H9 (cell line): Measurements from ENCODE around the gene EML1. TPM values are rescaled to one million over a fixed set of nuclear protein-coding genes. Genes with fewer than 3 reads are reported as not detected.

Experiments used
- DNase-seq: peaks from one replicate; pipeline ENCODE4 v3.0.0-alpha.2; 2017
- H2AFZ ChIP-seq: one replicate; pipeline ENCODE4 v1.6.1; 2013; ENCODE audit warnings: mild to moderate bottlenecking, low read length, control low read depth, moderate library complexity
- H2AK5ac ChIP-seq: 2 replicates; pipeline ENCODE4 v1.6.1; 2013; ENCODE audit warnings: low read length, control low read depth, mixed read lengths; ENCODE audit not compliant: insufficient read length
- H2BK120ac ChIP-seq: one replicate; pipeline ENCODE4 v1.6.1; 2013; ENCODE audit warnings: low read depth, mild to moderate bottlenecking, low read length, control low read depth, inconsistent platforms; ENCODE audit not compliant: poor library complexity, severe bottlenecking
- H2BK12ac ChIP-seq: 2 replicates; pipeline ENCODE4 v1.6.1; 2013; ENCODE audit warnings: low read length, control low read depth, mixed read lengths, low read depth; ENCODE audit not compliant: insufficient read length
- H2BK15ac ChIP-seq: 2 replicates; pipeline ENCODE4 v1.6.1; 2013; ENCODE audit warnings: low read depth, low read length, control low read depth
- H2BK20ac ChIP-seq: one replicate; pipeline ENCODE4 v1.6.1; 2013; ENCODE audit warnings: low read depth, mild to moderate bottlenecking, low read length, control low read depth, inconsistent platforms; ENCODE audit not compliant: poor library complexity, severe bottlenecking
- H2BK5ac ChIP-seq: 2 replicates; pipeline ENCODE4 v1.6.1; 2013; ENCODE audit warnings: low read length, control low read depth, mixed read lengths; ENCODE audit not compliant: insufficient read length
- H3K14ac ChIP-seq: 2 replicates; pipeline ENCODE4 v1.6.1; 2013; ENCODE audit warnings: low read length, control low read depth; ENCODE audit not compliant: insufficient read depth
- H3K18ac ChIP-seq: 2 replicates; pipeline ENCODE4 v1.6.1; 2013; ENCODE audit warnings: low read depth, mild to moderate bottlenecking, mixed read lengths, low read length, control low read depth; ENCODE audit not compliant: insufficient read length
- H3K23ac ChIP-seq: 2 replicates; pipeline ENCODE4 v1.6.1; 2013; ENCODE audit warnings: low read length, control low read depth, mixed read lengths, low read depth; ENCODE audit not compliant: insufficient read length
- H3K23me2 ChIP-seq: 2 replicates; pipeline ENCODE4 v1.6.1; 2013; ENCODE audit warnings: low read depth, mild to moderate bottlenecking, mixed read lengths, low read length, control low read depth; ENCODE audit not compliant: insufficient read length, poor library complexity, severe bottlenecking
- H3K27ac ChIP-seq: 2 replicates; pipeline ENCODE4 v1.5.1; 2013; ENCODE audit warnings: low read length, control low read depth, mixed read lengths, low read depth; ENCODE audit not compliant: insufficient read length
- H3K27me3 ChIP-seq: 2 replicates; pipeline ENCODE4 v1.6.1; 2013; ENCODE audit warnings: low read length, control low read depth, inconsistent platforms; ENCODE audit not compliant: insufficient read depth
- H3K4ac ChIP-seq: 2 replicates; pipeline ENCODE4 v1.6.1; 2013; ENCODE audit warnings: low read depth, mild to moderate bottlenecking, control low read depth, inconsistent platforms, low read length, moderate library complexity
- H3K4me1 ChIP-seq: 2 replicates; pipeline ENCODE4 v1.6.1; 2013; ENCODE audit warnings: low read length, control low read depth, inconsistent platforms; ENCODE audit not compliant: insufficient read depth
- H3K4me2 ChIP-seq: 2 replicates; pipeline ENCODE4 v1.6.1; 2013; ENCODE audit warnings: low read length, control low read depth, mixed read lengths; ENCODE audit not compliant: insufficient read length, insufficient read depth
- H3K56ac ChIP-seq: 2 replicates; pipeline ENCODE4 v1.6.1; 2013; ENCODE audit warnings: low read depth, mild to moderate bottlenecking, mixed read lengths, low read length, control low read depth; ENCODE audit not compliant: insufficient read length
- H3K79me1 ChIP-seq: 2 replicates; pipeline ENCODE4 v1.6.1; 2013; ENCODE audit warnings: low read depth, mild to moderate bottlenecking, moderate library complexity, low read length, control low read depth, inconsistent platforms; ENCODE audit not compliant: insufficient read depth, poor library complexity, severe bottlenecking
- H3K79me2 ChIP-seq: 2 replicates; pipeline ENCODE4 v1.6.1; 2013; ENCODE audit warnings: low read length, control low read depth, inconsistent platforms; ENCODE audit not compliant: insufficient read depth
- H3K9ac ChIP-seq: 2 replicates; pipeline ENCODE4 v1.6.1; 2013; ENCODE audit warnings: low read length, control low read depth, mixed read lengths; ENCODE audit not compliant: insufficient read length; ENCODE audit errors: extremely low read depth
- H3K9me3 ChIP-seq: one replicate; pipeline ENCODE4 v1.6.1; 2013; ENCODE audit warnings: low read depth, low read length, inconsistent platforms; ENCODE audit not compliant: control insufficient read depth
- H3T11ph ChIP-seq: one replicate; pipeline ENCODE4 v1.6.1; 2013; ENCODE audit warnings: mild to moderate bottlenecking, low read length, control low read depth, inconsistent platforms
- H4K20me1 ChIP-seq: one replicate; pipeline ENCODE4 v1.6.1; 2013; ENCODE audit not compliant: control insufficient read depth, insufficient read length, insufficient read depth
- H4K5ac ChIP-seq: 2 replicates; pipeline ENCODE4 v1.6.1; 2013; ENCODE audit warnings: low read depth, mild to moderate bottlenecking, mixed read lengths, low read length, control low read depth; ENCODE audit not compliant: insufficient read length
- H4K8ac ChIP-seq: replicated peaks from 2 replicates; pipeline ENCODE4 v1.6.1; 2013; ENCODE audit warnings: low read length, control low read depth, mixed read lengths, low read depth; ENCODE audit not compliant: insufficient read length
- H4K91ac ChIP-seq: 2 replicates; pipeline ENCODE4 v1.6.1; 2013; ENCODE audit warnings: low read depth, mild to moderate bottlenecking, moderate library complexity, mixed read lengths, low read length, control low read depth; ENCODE audit not compliant: insufficient read length
- H3K27ac Mint-ChIP-seq, 3 experiments: 2 replicates in 2 of 3; 3 replicates in 1 of 3; pipeline ENCODE4 v1.8.0; 2020 to 2021; ENCODE audit warnings: mixed read lengths in 3 of 3, mild to moderate bottlenecking in 1 of 3, moderate library complexity in 1 of 3
- H3K27me3 Mint-ChIP-seq: 2 replicates; pipeline ENCODE4 v1.8.0; 2021; ENCODE audit warnings: low read depth, mild to moderate bottlenecking, moderate library complexity, mixed read lengths
- H3K36me3 Mint-ChIP-seq, 3 experiments: 2 replicates in 2 of 3; 3 replicates in 1 of 3; pipeline ENCODE4 v1.8.0; 2020 to 2021; ENCODE audit warnings: low read depth in 3 of 3, mixed read lengths in 3 of 3; ENCODE audit not compliant: insufficient read depth in 1 of 3
- H3K4me1 Mint-ChIP-seq, 2 experiments: 2 replicates each; pipeline ENCODE4 v1.8.0; 2020; ENCODE audit warnings: mixed read lengths in 2 of 2
- H3K4me3 Mint-ChIP-seq, 2 experiments: 2 replicates in 1 of 2; 3 replicates in 1 of 2; pipeline ENCODE4 v1.8.0; 2020 to 2021; ENCODE audit warnings: mild to moderate bottlenecking in 2 of 2, mixed read lengths in 2 of 2, moderate library complexity in 1 of 2
- H3K9me3 Mint-ChIP-seq, 2 experiments: 2 replicates in 1 of 2; 3 replicates in 1 of 2; pipeline ENCODE4 v1.8.0; 2020; ENCODE audit warnings: mild to moderate bottlenecking in 2 of 2, mixed read lengths in 2 of 2, moderate library complexity in 1 of 2
- WGBS: extraction: QIAGEN DNeasy Blood & Tissue Kit; methylation state at CpG from one replicate; pipeline ENCODE4 v1.1.7; 2013; ENCODE audit warnings: missing lambda C conversion rate, low lambda C conversion rate, mixed read lengths; ENCODE audit not compliant: insufficient read length; ENCODE audit errors: extremely low coverage; 5-methylcytosine and 5-hydroxymethylcytosine counted together
- total RNA-seq: library from RNA; stranded (reverse); gene quantifications from 2 replicates; pipeline ENCODE4 v1.2.1, GENCODE V29; 2021
- TF ChIP-seq, protein P1 (sequence below): fragments of 200-600 bp; sonication (generic); conservative IDR thresholded peaks from 3 replicates; pipeline ENCODE4 v1.8.0; 2021; ENCODE audit warnings: antibody characterized with exemption, mild to moderate bottlenecking

Gene EML1
- total RNA-seq, 1 experiment from 2014 or later = 16.7 TPM

DNA sequence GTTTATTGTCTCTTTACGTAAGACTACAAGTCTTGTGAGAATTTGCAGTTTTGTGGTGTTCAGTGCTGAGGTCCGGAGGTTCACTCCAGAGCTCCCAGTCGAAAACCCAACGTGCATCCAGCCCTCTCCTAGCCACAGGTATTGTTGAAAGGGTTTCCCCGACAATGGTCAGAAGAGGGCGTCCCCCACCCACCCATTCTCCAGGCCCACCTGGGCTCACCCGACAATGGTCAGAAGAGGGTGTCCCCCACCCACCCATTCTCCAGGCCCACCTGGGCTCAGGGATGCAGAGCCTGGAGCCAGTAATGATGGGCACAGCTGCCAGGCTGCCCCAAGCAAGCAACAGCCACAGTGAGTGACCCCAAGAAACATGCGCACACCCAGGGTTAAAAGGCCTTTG is 145.2 kb downstream of the EML1 start:
- Histone ChIP-seq H2BK15ac (no peak overlapping the region), H4K5ac (no peak overlapping the region), H4K8ac (no peak overlapping the region), H3K9me3 (no peaks in the 10 kb centered on the region), H3K18ac (no peak overlapping the region), H3K56ac (no peak overlapping the region), H3K23ac (no peak overlapping the region), H3K4ac (no peak overlapping the region), H3K27ac (no peak overlapping the region), H2BK20ac (no peak overlapping the region), H2BK12ac (no peak overlapping the region), H3K23me2 (no peaks in the 10 kb centered on the region), H2AK5ac (no peak overlapping the region), H3K79me1 (no peaks in the 10 kb centered on the region), H3K14ac (no peak overlapping the region; the same call in 1 of the 2 replicates), H2BK120ac (no peak overlapping the region), H4K91ac (no peak overlapping the region), H3K9ac (no peak overlapping the region), H2BK5ac (no peak overlapping the region), H3K79me2 (no peaks in the 10 kb centered on the region), H4K20me1 (no peaks in the 10 kb centered on the region), H2AFZ (no peak overlapping the region), H3T11ph (no peak overlapping the region), H3K27me3 (no peaks in the 10 kb centered on the region), H3K4me1 (no peaks in the 10 kb centered on the region), H3K4me2 (no peak overlapping the region)
- no peak for DNase-seq
- Mint-ChIP-seq H3K27ac (no peak overlapping the region; a peak in 1 of 7 replicates), H3K4me3 (no peak overlapping the region), H3K9me3 (no peaks in the 10 kb centered on the region), H3K4me1 (peaks cover 8 to 13% of the 10 kb centered on the region in 2 experiments; a peak in 3 of 4 replicates), H3K36me3 (peaks cover 0 to 2% (median 0%) of the 10 kb centered on the region in 3 experiments; a peak in 4 of 7 replicates), H3K27me3 (no peaks in the 10 kb centered on the region)
- no CpG with 5 or more reads among the region's 8 CpGs for WGBS
- TF ChIP-seq, protein P1, sequence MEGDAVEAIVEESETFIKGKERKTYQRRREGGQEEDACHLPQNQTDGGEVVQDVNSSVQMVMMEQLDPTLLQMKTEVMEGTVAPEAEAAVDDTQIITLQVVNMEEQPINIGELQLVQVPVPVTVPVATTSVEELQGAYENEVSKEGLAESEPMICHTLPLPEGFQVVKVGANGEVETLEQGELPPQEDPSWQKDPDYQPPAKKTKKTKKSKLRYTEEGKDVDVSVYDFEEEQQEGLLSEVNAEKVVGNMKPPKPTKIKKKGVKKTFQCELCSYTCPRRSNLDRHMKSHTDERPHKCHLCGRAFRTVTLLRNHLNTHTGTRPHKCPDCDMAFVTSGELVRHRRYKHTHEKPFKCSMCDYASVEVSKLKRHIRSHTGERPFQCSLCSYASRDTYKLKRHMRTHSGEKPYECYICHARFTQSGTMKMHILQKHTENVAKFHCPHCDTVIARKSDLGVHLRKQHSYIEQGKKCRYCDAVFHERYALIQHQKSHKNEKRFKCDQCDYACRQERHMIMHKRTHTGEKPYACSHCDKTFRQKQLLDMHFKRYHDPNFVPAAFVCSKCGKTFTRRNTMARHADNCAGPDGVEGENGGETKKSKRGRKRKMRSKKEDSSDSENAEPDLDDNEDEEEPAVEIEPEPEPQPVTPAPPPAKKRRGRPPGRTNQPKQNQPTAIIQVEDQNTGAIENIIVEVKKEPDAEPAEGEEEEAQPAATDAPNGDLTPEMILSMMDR = peak; percentile 50
